Omental fat pad (tissue), 4 donors: ENCODE results near the gene TSSC4. TPM values are rescaled to one million over a fixed set of nuclear protein-coding genes. Genes with fewer than 3 reads are reported as not detected.
A peak's percentile ranks its signal among the peaks of the same experiment; 100 is the strongest.

ENCODE experiments used
- ATAC-seq: fragments of 150-250 bp; one replicate; pipeline ENCODE4 v1.9.1; 2016; ENCODE audit warnings: mild to moderate bottlenecking, moderate library complexity; ENCODE audit not compliant: low FRiP score
- DNase-seq: peaks from one replicate; pipeline ENCODE4 v3.0.0-alpha.2; 2019; ENCODE audit warnings: low spot score
- CTCF ChIP-seq, 3 donors: fragments of 450-650 bp; IDR thresholded peaks; one replicate each; pipeline ENCODE4 v1.5.1; 2016 to 2017; ENCODE audit warnings: antibody characterized with exemption in 3 of 3, mild to moderate bottlenecking in 3 of 3, moderate library complexity in 2 of 3
- total RNA-seq, 4 donors: library from RNA; depleted of rRNA; stranded (reverse); fragments of >200 nt; gene quantifications; one replicate each; pipeline ENCODE4 v1.1.0, GENCODE V29; 2016

The TSSC4 gene
- total RNA-seq, 4 donors from 2014 or later: 29.9 to 59.7 (median 33.5) TPM

DNA sequence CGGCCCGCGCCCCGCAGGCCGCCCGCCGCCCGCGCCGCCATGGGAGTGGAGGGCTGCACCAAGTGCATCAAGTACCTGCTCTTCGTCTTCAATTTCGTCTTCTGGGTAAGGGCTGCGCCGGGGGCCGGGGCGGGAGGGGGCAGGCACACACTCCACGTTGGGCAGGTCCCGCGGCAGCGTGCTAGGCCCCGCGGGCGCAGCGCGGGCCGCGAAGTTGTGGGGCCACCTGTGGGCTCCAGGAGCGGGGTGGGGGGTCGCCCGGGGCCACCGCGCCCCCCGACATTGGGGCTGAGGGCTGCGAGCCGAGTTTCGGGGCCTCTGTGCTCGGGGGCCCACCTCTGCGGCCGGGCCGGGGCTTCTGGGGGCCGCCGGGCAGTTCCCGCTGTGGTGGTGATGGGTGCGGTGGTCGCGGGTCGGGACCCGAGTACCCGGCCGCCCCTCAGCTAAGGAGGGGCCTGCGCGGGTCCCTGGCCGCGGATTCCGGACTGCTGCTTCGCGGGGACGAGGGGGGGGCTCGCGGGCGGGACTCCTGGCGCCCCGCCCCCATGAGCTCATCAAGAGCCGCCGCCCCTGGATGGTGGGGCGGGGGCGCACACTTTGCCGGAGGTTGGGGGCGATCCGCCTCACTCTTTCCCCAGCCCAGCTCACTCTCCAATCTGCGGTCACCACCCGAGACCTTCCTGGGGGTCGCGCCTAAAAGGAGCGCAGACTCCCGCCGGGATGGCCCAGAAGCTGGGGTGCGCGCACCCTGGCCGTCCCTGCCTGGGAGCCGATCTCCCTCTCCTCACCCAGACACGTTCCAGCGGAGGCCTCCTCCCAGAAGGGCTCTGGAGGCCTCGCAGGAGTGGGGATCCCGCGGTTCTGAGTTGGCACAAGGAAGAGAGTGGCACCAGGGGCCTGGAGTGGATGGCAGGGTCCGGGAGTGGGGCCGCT lies 22.8 kb upstream of the TSSC4 start:
- DNase-seq (no peak), ATAC-seq (peak; percentile 44)
- no peak for TF ChIP-seq CTCF (IDR thresholded peaks at IDR 0.05)

DNA sequence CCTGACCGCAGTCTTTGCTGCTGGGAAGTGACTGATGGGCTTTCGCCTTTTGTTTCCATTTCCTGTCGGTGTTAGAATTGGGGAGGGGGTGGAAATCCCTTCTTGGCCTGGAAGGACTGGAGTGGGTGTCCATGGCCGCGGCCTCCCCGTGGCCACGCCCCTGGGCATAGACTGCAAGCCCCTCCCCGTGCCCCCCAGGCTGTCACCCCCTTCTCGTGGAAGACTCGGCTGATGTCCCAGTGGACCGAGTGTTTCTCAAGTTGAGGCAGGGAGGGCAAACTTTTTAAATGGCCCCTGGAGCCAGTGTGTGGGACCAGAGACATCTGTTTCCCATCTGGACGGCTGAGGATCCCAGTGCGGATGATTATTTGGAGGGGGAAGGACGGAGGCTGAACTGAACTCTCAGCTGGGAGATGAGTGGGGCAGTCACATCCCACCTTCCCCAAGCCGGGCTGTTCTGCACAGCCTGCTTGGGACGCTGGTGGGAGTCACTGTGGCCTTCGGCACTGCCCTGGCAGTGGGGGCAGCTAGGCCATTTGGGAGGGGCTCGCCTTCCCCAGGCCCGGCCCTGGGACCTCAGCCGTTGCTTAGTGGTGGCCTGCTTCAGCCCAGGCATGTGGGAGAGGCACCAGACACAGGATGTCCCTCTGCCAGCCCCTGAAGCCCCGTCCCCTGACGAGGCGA lies 21.9 kb upstream of the TSSC4 start:
- no peak for TF ChIP-seq CTCF (IDR thresholded peaks at IDR 0.05)
- ATAC-seq: peak; percentile 25
- DNase-seq: no peak

- DNase-seq (no peak), ATAC-seq (no peak)
- no peak for TF ChIP-seq CTCF (IDR thresholded peaks at IDR 0.05)
These were observed 20.9 kb upstream of the TSSC4 start for GRCh38 chr11:2379466-2380174.

DNA sequence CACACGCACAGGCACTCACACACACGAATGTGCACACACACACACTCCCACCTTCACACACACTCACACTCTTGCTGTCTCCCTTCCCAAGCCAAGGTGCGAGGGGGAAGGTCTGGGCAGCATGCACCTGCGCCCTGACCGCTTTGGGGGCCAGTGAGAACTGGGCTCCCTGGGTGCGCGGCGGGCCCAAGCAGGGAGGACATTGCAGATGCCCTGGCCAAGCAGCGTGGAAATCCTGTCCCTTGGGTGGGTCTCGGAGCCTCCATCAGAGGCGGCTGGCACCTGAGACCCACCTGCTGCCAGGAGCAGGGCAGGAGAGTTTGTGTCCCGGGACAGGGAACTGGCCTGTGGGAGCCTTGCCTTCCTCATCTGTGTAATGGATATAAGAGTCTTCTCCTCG lies 20.2 kb upstream of the TSSC4 start:
- TF ChIP-seq CTCF (IDR thresholded peaks at IDR 0.05): no peak
- DNase-seq: no peak
- no peak for ATAC-seq

GRCh38 chr11:2380807-2381350 lies 19.7 kb upstream of the TSSC4 start:
- DNase-seq: no peak
- ATAC-seq: no peak
- no peak for TF ChIP-seq CTCF (IDR thresholded peaks at IDR 0.05)

- no peak for ATAC-seq
These were observed 18.9 kb upstream of the TSSC4 start for GRCh38 chr11:2381494-2382128.

More at GRCh38 chr11:2381494-2382128, 18.9 kb upstream of the TSSC4 start:
- no peak for TF ChIP-seq CTCF (IDR thresholded peaks at IDR 0.05)
- no peak for DNase-seq
